ENCODE results near the gene LTO1. TPM values are rescaled to one million over a fixed set of nuclear protein-coding genes. Genes with fewer than 3 reads are reported as not detected.
A peak's percentile ranks its signal among the peaks of the same experiment; 100 is the strongest.

Gene LTO1
- total and polyA plus RNA-seq, 2 experiments from 2014 or later = 20.1 to 23.3 TPM

GRCh38 chr11:69705351-69705811 lies 30.2 kb upstream of the LTO1 start:
- peaks cover 61% of the 10 kb centered on the region for H3K4me1 ChIP-seq (ENCODE audit: insufficient read depth)
- peaks cover 21% of the 10 kb centered on the region for H3K27me3 ChIP-seq (ENCODE audit: insufficient read depth)
- peak overlapping the region; percentile 85 for H3K4me3 ChIP-seq
- H3K27ac ChIP-seq (ENCODE audit: low read depth) = no peak overlapping the region
- Mint-ChIP-seq H3K9me3 (no peaks in the 10 kb centered on the region), H3K36me3 (ENCODE audit: low read depth) (peaks cover 6% of the 10 kb centered on the region; the same call in 2 of the 3 replicates), H3K27me3 (ENCODE audit: insufficient read depth, low read depth, poor library complexity) (peaks cover 32% of the 10 kb centered on the region), H3K4me3 (peak overlapping the region; percentile 84), H3K4me1 (peaks cover 42% of the 10 kb centered on the region), H3K27ac (no peak overlapping the region)
- no peak overlapping the region for H2AFZ ChIP-seq
- H3K36me3 ChIP-seq (ENCODE audit: insufficient read depth) = no peaks in the 10 kb centered on the region
- DNase-seq (ENCODE audit: low spot score) = no peak
- peaks cover 18% of the 10 kb centered on the region for H3F3A ChIP-seq (replicated peaks; ENCODE audit: low read depth)
- ATAC-seq = no peak
- no peaks in the 10 kb centered on the region for H3K9me2 ChIP-seq (ENCODE audit: insufficient read depth)
- H3K4me2 ChIP-seq = peak overlapping the region; percentile 86
- H3K79me2 ChIP-seq (replicated peaks; ENCODE audit: insufficient read depth) = peaks cover 14% of the 10 kb centered on the region
- TF ChIP-seq JUNB (IDR thresholded peaks at IDR 0.05; ENCODE audit: unreplicated experiment) (no peak), ETS1 (IDR thresholded peaks at IDR 0.05) (no peak), CTCF (conservative IDR thresholded peaks at IDR 0.05; ENCODE audit: low read depth in 2 of 2) (no peak), REST (IDR thresholded peaks at IDR 0.05; ENCODE audit: unreplicated experiment) (no peak), POLR2AphosphoS5 (IDR thresholded peaks at IDR 0.05; ENCODE audit: low read depth) (no peak), EZH2phosphoT487 (IDR thresholded peaks at IDR 0.05; ENCODE audit: unreplicated experiment) (no peak), EZH2 (IDR thresholded peaks at IDR 0.05; ENCODE audit: low read depth, unreplicated experiment) (no peak), ZNF114 (CRISPR knock-in tag; IDR thresholded peaks at IDR 0.05) (no peak)
- H4K20me1 ChIP-seq (replicated peaks; ENCODE audit: insufficient read depth) = no peaks in the 10 kb centered on the region

Measured in GM23338 (cell line).